ENCODE results near the gene USP15. TPM values are rescaled to one million over a fixed set of nuclear protein-coding genes. Genes with fewer than 3 reads are reported as not detected.

Gene USP15
- total RNA-seq, 4 donors from 2014 or later: 26.4 to 72.0 (median 63.8) TPM

GRCh38 chr12:62429457-62429856, 169.3 kb downstream of the USP15 start:
- H3K36me3 ChIP-seq: no peaks in the 10 kb centered on the region
- intact Hi-C loops (cut with DNase I): no loop called here
- TF ChIP-seq CTCF (IDR thresholded peaks at IDR 0.05) (no peak), POLR2A (IDR thresholded peaks at IDR 0.05) (no peak)
- H3K27me3 ChIP-seq: peaks cover 0 to 43% (median 0%) of the 10 kb centered on the region in 4 donors
- no peak overlapping the region for H3K27ac ChIP-seq
- H3K4me3 ChIP-seq: no peak overlapping the region
- H3K9me3 ChIP-seq: peaks cover 0 to 15% (median 0%) of the 10 kb centered on the region in 3 donors
- DNase-seq: no peak
- peaks cover 0 to under 1% (median 0%) of the 10 kb centered on the region in 3 donors for H3K4me1 ChIP-seq

GRCh38 chr12:62434494-62435302, 174.5 kb downstream of the USP15 start:
- Histone ChIP-seq H3K9me3 (no peaks in the 10 kb centered on the region), H3K4me1 (peaks cover 11 to 18% (median 12%) of the 10 kb centered on the region in 3 donors), H3K27ac (no peak overlapping the region), H3K4me3 (peak overlapping the region; percentile 21 to 54 (median 36)), H3K27me3 (peaks cover 0 to 54% (median 0%) of the 10 kb centered on the region in 4 donors), H3K36me3 (no peaks in the 10 kb centered on the region)
- DNase-seq: no peak
- no peak for TF ChIP-seq CTCF (IDR thresholded peaks at IDR 0.05)
- TF ChIP-seq POLR2A (IDR thresholded peaks at IDR 0.05): no peak
- WGBS, 2 donors: 29 to 35% methylated on average over 12 to 14 of the region's 16 CpGs
- intact Hi-C loops (cut with DNase I): no loop called here

GRCh38 chr12:62435303-62436163, 175.3 kb downstream of the USP15 start:
- Histone ChIP-seq H3K4me3 (peak overlapping the region; percentile 21 to 54 (median 36)), H3K36me3 (no peaks in the 10 kb centered on the region), H3K27me3 (peaks cover 0 to 45% (median 0%) of the 10 kb centered on the region in 4 donors), H3K27ac (no peak overlapping the region), H3K9me3 (no peaks in the 10 kb centered on the region), H3K4me1 (peaks cover 11 to 18% (median 12%) of the 10 kb centered on the region in 3 donors)
- no peak for DNase-seq
- intact Hi-C loops (cut with DNase I): no loop called here
- 2 to 3% methylated on average over 5 to 15 of the region's 29 CpGs for WGBS, 2 donors
- TF ChIP-seq CTCF (IDR thresholded peaks at IDR 0.05): peak in 2 of 6 experiments; percentile 29 to 38
- no peak for TF ChIP-seq POLR2A (IDR thresholded peaks at IDR 0.05)

GRCh38 chr12:62436164-62436503, 175.9 kb downstream of the USP15 start:
- Histone ChIP-seq H3K9me3 (no peaks in the 10 kb centered on the region), H3K27ac (no peak overlapping the region), H3K27me3 (peaks cover 0 to 44% (median 0%) of the 10 kb centered on the region in 4 donors), H3K4me1 (peaks cover 11 to 18% (median 12%) of the 10 kb centered on the region in 3 donors), H3K36me3 (no peaks in the 10 kb centered on the region), H3K4me3 (peak overlapping the region in 1 of 4 donors; percentile 54)
- intact Hi-C loops (cut with DNase I): no loop called here
- WGBS, 2 donors: 78% methylated on average over 8 of the region's 12 CpGs; no CpG with 5 or more reads in 1 of the 2 donors
- no peak for DNase-seq
- TF ChIP-seq POLR2A (IDR thresholded peaks at IDR 0.05) (no peak), CTCF (IDR thresholded peaks at IDR 0.05) (no peak)
